ENCODE data around the gene CDH6. TPM values are rescaled to one million over a fixed set of nuclear protein-coding genes. Genes with fewer than 3 reads are reported as not detected.

CDH6 gene
- total and polyA plus RNA-seq, 10 donors = 0.11 to 2.7 (median 0.60) TPM

- H3K36me3 ChIP-seq = no peaks in the 10 kb centered on the region
- no peaks in the 10 kb centered on the region for H3K9me3 ChIP-seq
- intact Hi-C loops (cut with DNase I; ENCODE audit: low total_unique reads) = no loop called here
- TF ChIP-seq, protein P1, sequence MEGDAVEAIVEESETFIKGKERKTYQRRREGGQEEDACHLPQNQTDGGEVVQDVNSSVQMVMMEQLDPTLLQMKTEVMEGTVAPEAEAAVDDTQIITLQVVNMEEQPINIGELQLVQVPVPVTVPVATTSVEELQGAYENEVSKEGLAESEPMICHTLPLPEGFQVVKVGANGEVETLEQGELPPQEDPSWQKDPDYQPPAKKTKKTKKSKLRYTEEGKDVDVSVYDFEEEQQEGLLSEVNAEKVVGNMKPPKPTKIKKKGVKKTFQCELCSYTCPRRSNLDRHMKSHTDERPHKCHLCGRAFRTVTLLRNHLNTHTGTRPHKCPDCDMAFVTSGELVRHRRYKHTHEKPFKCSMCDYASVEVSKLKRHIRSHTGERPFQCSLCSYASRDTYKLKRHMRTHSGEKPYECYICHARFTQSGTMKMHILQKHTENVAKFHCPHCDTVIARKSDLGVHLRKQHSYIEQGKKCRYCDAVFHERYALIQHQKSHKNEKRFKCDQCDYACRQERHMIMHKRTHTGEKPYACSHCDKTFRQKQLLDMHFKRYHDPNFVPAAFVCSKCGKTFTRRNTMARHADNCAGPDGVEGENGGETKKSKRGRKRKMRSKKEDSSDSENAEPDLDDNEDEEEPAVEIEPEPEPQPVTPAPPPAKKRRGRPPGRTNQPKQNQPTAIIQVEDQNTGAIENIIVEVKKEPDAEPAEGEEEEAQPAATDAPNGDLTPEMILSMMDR (IDR thresholded peaks at IDR 0.05 in 8 of 11, conservative IDR thresholded peaks at IDR 0.05 in 3 of 11) = no peak
- TF ChIP-seq POLR2A (IDR thresholded peaks at IDR 0.05) (no peak), POLR2AphosphoS5 (IDR thresholded peaks at IDR 0.05) (no peak)
- H3K27ac ChIP-seq = no peak overlapping the region
- H3K4me3 ChIP-seq = no peak overlapping the region
- DNase-seq = no peak
- peaks cover 0 to 15% (median 0%) of the 10 kb centered on the region in 6 donors for H3K4me1 ChIP-seq
- WGBS, 5 donors = 84 to 92% (median 86%) methylated on average over 6 of the region's 6 CpGs
- no peaks in the 10 kb centered on the region for H3K27me3 ChIP-seq (replicated peaks in 1 of 7)
Observed at GRCh38 chr5:31236339-31236738, 42.9 kb downstream of the CDH6 start.

- Histone ChIP-seq H3K36me3 (no peaks in the 10 kb centered on the region), H3K4me3 (no peak overlapping the region), H3K9me3 (no peaks in the 10 kb centered on the region), H3K4me1 (peaks cover 0 to 7% (median 0%) of the 10 kb centered on the region in 6 donors), H3K27ac (no peak overlapping the region), H3K27me3 (replicated peaks in 1 of 7) (no peaks in the 10 kb centered on the region)
- intact Hi-C loops (cut with DNase I; ENCODE audit: low total_unique reads) = no loop called here
- TF ChIP-seq POLR2AphosphoS5 (IDR thresholded peaks at IDR 0.05) (no peak), POLR2A (IDR thresholded peaks at IDR 0.05) (no peak)
- TF ChIP-seq, protein P1 (IDR thresholded peaks at IDR 0.05 in 8 of 11, conservative IDR thresholded peaks at IDR 0.05 in 3 of 11) = no peak
- 50 to 69% (median 62%) methylated on average over 5 of the region's 5 CpGs for WGBS, 5 donors
- DNase-seq = no peak
Observed at GRCh38 chr5:31237174-31237573, 43.7 kb downstream of the CDH6 start.

DNA sequence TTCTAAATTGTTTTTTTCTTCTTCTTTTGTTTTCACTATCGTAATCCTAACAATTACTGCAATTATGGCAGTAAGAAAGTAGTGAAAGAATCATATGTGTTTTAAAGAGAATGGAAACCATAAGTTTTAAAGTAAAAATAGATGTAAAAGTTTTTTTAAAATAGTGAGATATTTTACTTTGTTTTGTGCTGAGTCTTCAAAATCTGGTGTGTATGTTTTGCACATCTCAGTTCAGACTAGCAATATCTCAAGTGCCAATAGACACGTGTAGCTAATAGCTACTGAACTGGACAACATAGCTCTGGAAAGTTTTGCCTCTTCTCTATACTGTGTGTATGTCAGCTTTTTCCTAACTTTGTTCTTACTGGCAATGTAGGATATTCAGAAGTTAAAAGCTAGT lies 45.0 kb downstream of the CDH6 start:
- Histone ChIP-seq H3K9me3 (no peaks in the 10 kb centered on the region), H3K4me1 (no peaks in the 10 kb centered on the region), H3K27ac (no peak overlapping the region), H3K36me3 (no peaks in the 10 kb centered on the region), H3K4me3 (no peak overlapping the region), H3K27me3 (replicated peaks in 1 of 7) (no peaks in the 10 kb centered on the region)
- WGBS, 5 donors = 69 to 85% (median 79%) methylated on average over 2 of the region's 2 CpGs
- intact Hi-C loops (cut with DNase I; ENCODE audit: low total_unique reads) = no loop called here
- TF ChIP-seq POLR2A (IDR thresholded peaks at IDR 0.05) (no peak), POLR2AphosphoS5 (IDR thresholded peaks at IDR 0.05) (no peak)
- TF ChIP-seq, protein P1 (IDR thresholded peaks at IDR 0.05 in 8 of 11, conservative IDR thresholded peaks at IDR 0.05 in 3 of 11) = no peak
- DNase-seq = no peak

DNA sequence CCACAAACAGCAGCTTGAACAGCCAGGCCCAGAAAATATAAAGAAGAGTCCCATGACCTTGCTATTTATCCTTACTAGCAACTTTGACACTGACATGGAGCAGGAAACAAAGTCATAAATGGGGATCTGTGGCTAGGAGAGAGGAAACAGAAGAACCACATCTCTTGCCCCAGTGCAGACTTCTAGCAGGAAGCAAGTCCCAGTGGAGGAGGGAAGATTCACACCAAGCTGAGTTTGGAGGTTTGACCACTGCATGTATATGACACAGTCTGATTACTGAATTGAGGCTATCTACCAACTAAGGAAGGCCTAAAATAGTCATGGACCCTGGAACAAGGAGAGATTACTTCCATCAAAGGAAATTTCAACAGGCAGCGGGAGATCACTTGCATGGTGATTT lies 51.4 kb downstream of the CDH6 start:
- TF ChIP-seq, protein P1 (IDR thresholded peaks at IDR 0.05 in 8 of 11, conservative IDR thresholded peaks at IDR 0.05 in 3 of 11) = no peak
- TF ChIP-seq POLR2A (IDR thresholded peaks at IDR 0.05) (no peak), POLR2AphosphoS5 (IDR thresholded peaks at IDR 0.05) (no peak)

More for the DNA sequence above, 51.4 kb downstream of the CDH6 start:
- no peak for DNase-seq
- Histone ChIP-seq H3K36me3 (no peaks in the 10 kb centered on the region), H3K27me3 (replicated peaks in 1 of 7) (no peaks in the 10 kb centered on the region), H3K9me3 (no peaks in the 10 kb centered on the region), H3K27ac (no peak overlapping the region), H3K4me3 (no peak overlapping the region), H3K4me1 (no peaks in the 10 kb centered on the region)
- intact Hi-C loops (cut with DNase I; ENCODE audit: low total_unique reads) = no loop called here
- 77 to 93% (median 87%) methylated on average over 1 of the region's 1 CpG for WGBS, 5 donors

All from spleen (tissue), 11 donors.